Activated CD4-positive, alpha-beta memory T cell treated with anti-CD3 and anti-CD28 coated beads for 36 hours (primary cell): Measurements from ENCODE around the gene GRID2IP. TPM values are rescaled to one million over a fixed set of nuclear protein-coding genes. Genes with fewer than 3 reads are reported as not detected.

ENCODE experiments used
- CTCF ChIA-PET: fragments of 350-600 bp; sonication (Branson Sonifier 250); formaldehyde crosslinking; loops from one replicate; lab custom pipeline; 2021; ENCODE audit warnings: antibody characterized with exemption, inconsistent platforms; lab: Charles Lee
- POLR2A ChIA-PET: fragments of 350-600 bp; sonication (Branson Sonifier 250); formaldehyde crosslinking; loops from one replicate; lab custom pipeline; 2021; ENCODE audit warnings: antibody characterized with exemption; lab: Charles Lee
- DNase-seq: peaks from one replicate; pipeline ENCODE4 v3.0.0-alpha.2; 2020
- H3K27ac Mint-ChIP-seq: one replicate; pipeline ENCODE4 v1.8.0; 2021; ENCODE audit warnings: mixed read lengths
- H3K27me3 Mint-ChIP-seq: one replicate; pipeline ENCODE4 v1.8.0; 2021; ENCODE audit warnings: mixed read lengths
- H3K36me3 Mint-ChIP-seq: one replicate; pipeline ENCODE4 v1.8.0; 2021; ENCODE audit warnings: mixed read lengths
- H3K4me1 Mint-ChIP-seq: one replicate; pipeline ENCODE4 v1.8.0; 2021; ENCODE audit warnings: low read depth, mixed read lengths
- H3K4me3 Mint-ChIP-seq: one replicate; pipeline ENCODE4 v1.8.0; 2021; ENCODE audit warnings: mild to moderate bottlenecking, mixed read lengths
- H3K9me3 Mint-ChIP-seq: one replicate; pipeline ENCODE4 v1.8.0; 2021; ENCODE audit warnings: mixed read lengths
- intact Hi-C: fragments of 100-400 bp; cut with micrococcal nuclease; formaldehyde crosslinking; loops from one replicate; pipeline ENCODE4 v1.15.1; 2023
- total RNA-seq, 2 experiments: library from RNA; stranded (reverse); gene quantifications; one replicate each; pipeline ENCODE4 v1.2.3, GENCODE V29; 2021

GRID2IP gene
- total RNA-seq, 2 experiments from 2014 or later = 0.19 to 0.21 TPM

GRCh38 chr7:6558837-6559236, 7.6 kb upstream of the GRID2IP start:
- ChIA-PET CTCF (interaction anchor here (0.6 to 3.0 kb wide), 16 partner anchors 9 to 98 kb away, joined by 3 to 24 read pairs (median 4); partner anchors contain the start of gene ZDHHC4), POLR2A (no interaction called here)
- Mint-ChIP-seq H3K4me1 (peaks cover 8% of the 10 kb centered on the region), H3K9me3 (no peaks in the 10 kb centered on the region), H3K27me3 (peaks cover 4% of the 10 kb centered on the region), H3K4me3 (no peak overlapping the region), H3K27ac (no peak overlapping the region), H3K36me3 (no peaks in the 10 kb centered on the region)
- peak; percentile 41 for DNase-seq
- intact Hi-C loops = loop anchor here (1.0 kb wide), 1 partner anchor 43 kb away; no protein-coding TSS in a partner anchor

GRCh38 chr7:6556196-6556595, 4.9 kb upstream of the GRID2IP start:
- POLR2A ChIA-PET = no interaction called here
- no peak for DNase-seq
- no peak overlapping the region for H3K4me3 Mint-ChIP-seq
- CTCF ChIA-PET = interaction anchor here (0.6 to 0.9 kb wide), 2 partner anchors 23 to 45 kb away, joined by 3 read pairs; no protein-coding TSS in a partner anchor
- intact Hi-C loops = no loop called here
- no peaks in the 10 kb centered on the region for H3K36me3 Mint-ChIP-seq
- no peaks in the 10 kb centered on the region for H3K9me3 Mint-ChIP-seq
- peaks cover 6% of the 10 kb centered on the region for H3K4me1 Mint-ChIP-seq
- H3K27me3 Mint-ChIP-seq = peaks cover 4% of the 10 kb centered on the region
- H3K27ac Mint-ChIP-seq = no peak overlapping the region

- Mint-ChIP-seq H3K4me3 (no peak overlapping the region), H3K36me3 (no peaks in the 10 kb centered on the region), H3K4me1 (peaks cover 6% of the 10 kb centered on the region), H3K9me3 (no peaks in the 10 kb centered on the region), H3K27me3 (peaks cover 3% of the 10 kb centered on the region), H3K27ac (no peak overlapping the region)
- intact Hi-C loops = no loop called here
- CTCF ChIA-PET = no interaction called here
- POLR2A ChIA-PET = no interaction called here
- no peak for DNase-seq
Observed at GRCh38 chr7:6554848-6555247, 3.6 kb upstream of the GRID2IP start.

GRCh38 chr7:6553448-6554044, 2.3 kb upstream of the GRID2IP start:
- H3K27me3 Mint-ChIP-seq = no peaks in the 10 kb centered on the region
- DNase-seq = no peak
- no peak overlapping the region for H3K27ac Mint-ChIP-seq
- no peaks in the 10 kb centered on the region for H3K36me3 Mint-ChIP-seq
- H3K4me3 Mint-ChIP-seq = no peak overlapping the region
- CTCF ChIA-PET = interaction anchor here (0.6 kb wide), 1 partner anchor 697 kb away, joined by 3 read pairs; no protein-coding TSS in a partner anchor
- POLR2A ChIA-PET = no interaction called here
- intact Hi-C loops = no loop called here
- H3K9me3 Mint-ChIP-seq = no peaks in the 10 kb centered on the region
- peaks cover 6% of the 10 kb centered on the region for H3K4me1 Mint-ChIP-seq

GRCh38 chr7:6547400-6547799, 3.9 kb downstream of the GRID2IP start:
- no peak for DNase-seq
- H3K27me3 Mint-ChIP-seq = no peaks in the 10 kb centered on the region
- no peaks in the 10 kb centered on the region for H3K4me1 Mint-ChIP-seq
- no peak overlapping the region for H3K27ac Mint-ChIP-seq
- POLR2A ChIA-PET = no interaction called here
- CTCF ChIA-PET = interaction anchor here (0.6 to 1.3 kb wide), 2 partner anchors 11 to 132 kb away, joined by 3 to 4 read pairs; no protein-coding TSS in a partner anchor
- H3K4me3 Mint-ChIP-seq = no peak overlapping the region
- intact Hi-C loops = no loop called here
- no peaks in the 10 kb centered on the region for H3K36me3 Mint-ChIP-seq
- H3K9me3 Mint-ChIP-seq = no peaks in the 10 kb centered on the region

- Mint-ChIP-seq H3K9me3 (no peaks in the 10 kb centered on the region), H3K4me3 (no peak overlapping the region), H3K27me3 (no peaks in the 10 kb centered on the region), H3K4me1 (no peaks in the 10 kb centered on the region), H3K27ac (no peak overlapping the region), H3K36me3 (no peaks in the 10 kb centered on the region)
- no peak for DNase-seq
- intact Hi-C loops = no loop called here
- ChIA-PET POLR2A (no interaction called here), CTCF (interaction anchor here (0.6 to 1.3 kb wide), 2 partner anchors 12 to 133 kb away, joined by 3 to 4 read pairs; no protein-coding TSS in a partner anchor)
Observed at GRCh38 chr7:6546498-6547251, 4.6 kb downstream of the GRID2IP start.

GRCh38 chr7:6545398-6546126, 5.7 kb downstream of the GRID2IP start:
- intact Hi-C loops = no loop called here
- ChIA-PET POLR2A (no interaction called here), CTCF (interaction anchor here (0.6 kb wide), 1 partner anchor 13 kb away, joined by 3 read pairs; no protein-coding TSS in a partner anchor)
- Mint-ChIP-seq H3K27ac (no peak overlapping the region), H3K4me3 (no peak overlapping the region), H3K9me3 (no peaks in the 10 kb centered on the region), H3K4me1 (no peaks in the 10 kb centered on the region), H3K27me3 (no peaks in the 10 kb centered on the region), H3K36me3 (no peaks in the 10 kb centered on the region)
- no peak for DNase-seq

GRCh38 chr7:6542368-6542767, 8.9 kb downstream of the GRID2IP start:
- no peaks in the 10 kb centered on the region for H3K36me3 Mint-ChIP-seq
- no peaks in the 10 kb centered on the region for H3K9me3 Mint-ChIP-seq
- no peak overlapping the region for H3K27ac Mint-ChIP-seq
- H3K4me1 Mint-ChIP-seq = no peaks in the 10 kb centered on the region
- peaks cover 16% of the 10 kb centered on the region for H3K27me3 Mint-ChIP-seq
- CTCF ChIA-PET = no interaction called here
- intact Hi-C loops = no loop called here
- POLR2A ChIA-PET = no interaction called here
- no peak overlapping the region for H3K4me3 Mint-ChIP-seq
- no peak for DNase-seq

GRCh38 chr7:6536262-6537260, 14.7 kb downstream of the GRID2IP start:
- intact Hi-C loops = no loop called here
- CTCF ChIA-PET = interaction anchor here (0.7 kb wide), 1 partner anchor 22 kb away, joined by 3 read pairs; no protein-coding TSS in a partner anchor

GRCh38 chr7:6533893-6534495, 17.3 kb downstream of the GRID2IP start:
- H3K27ac Mint-ChIP-seq = peak overlapping the region; percentile 69
- DNase-seq = peak; percentile 84
- peak overlapping the region; percentile 6 for H3K4me3 Mint-ChIP-seq
- peaks cover 10% of the 10 kb centered on the region for H3K4me1 Mint-ChIP-seq
- ChIA-PET POLR2A (no interaction called here), CTCF (interaction anchor here (0.7 to 1.0 kb wide), 2 partner anchors 22 to 25 kb away, joined by 3 read pairs; no protein-coding TSS in a partner anchor)
- H3K9me3 Mint-ChIP-seq = no peaks in the 10 kb centered on the region
- H3K36me3 Mint-ChIP-seq = no peaks in the 10 kb centered on the region
- intact Hi-C loops = no loop called here
- H3K27me3 Mint-ChIP-seq = peaks cover 39% of the 10 kb centered on the region

More at GRCh38 chr7:6536262-6537260, 14.7 kb downstream of the GRID2IP start:
- Mint-ChIP-seq H3K27ac (no peak overlapping the region), H3K4me3 (no peak overlapping the region), H3K9me3 (no peaks in the 10 kb centered on the region), H3K4me1 (peaks cover 7% of the 10 kb centered on the region), H3K36me3 (no peaks in the 10 kb centered on the region), H3K27me3 (peaks cover 31% of the 10 kb centered on the region)
- POLR2A ChIA-PET = interaction anchor here (0.5 kb wide), 1 partner anchor 90 kb away, joined by 4 read pairs; no protein-coding TSS in a partner anchor
- peak; percentile 30 for DNase-seq
